Measurements from ENCODE around the gene POP4. TPM values are rescaled to one million over a fixed set of nuclear protein-coding genes. Genes with fewer than 3 reads are reported as not detected.

Gene POP4
- total and polyA plus RNA-seq, 9 of the 15 experiments (the other 6 are each of a cell fraction or from before 2014, with no cell fraction given): 42.1 to 128 (median 99.0) TPM

DNA sequence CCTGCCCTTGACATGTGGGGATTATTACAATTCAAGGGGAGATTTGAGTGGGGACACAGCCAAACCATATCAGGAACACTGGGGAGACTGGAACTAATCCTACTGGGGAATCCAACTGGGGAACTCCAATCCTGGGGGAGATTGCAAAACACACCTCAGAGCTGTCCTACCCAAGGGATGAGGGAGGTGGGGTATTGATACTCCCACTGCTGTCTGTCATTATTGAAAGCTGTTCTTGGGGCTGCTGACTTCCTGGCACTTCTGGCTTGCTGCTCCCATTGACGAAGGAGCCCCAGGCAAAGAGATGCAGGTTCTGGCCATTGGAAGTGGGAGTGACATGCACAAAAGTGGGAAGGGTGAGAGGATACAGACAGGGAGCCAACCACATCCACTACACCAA, 24.7 kb upstream of the POP4 start:
- no peaks in the 10 kb centered on the region for H4K20me1 ChIP-seq (replicated peaks; ENCODE audit: control insufficient read depth, insufficient read depth, low read length)
- H3K27ac ChIP-seq (ENCODE audit: extremely low read depth, low read depth, low read length): no peak overlapping the region
- H3K9me3 ChIP-seq (replicated peaks; ENCODE audit: control insufficient read depth, insufficient read depth, low read depth, low read length): no peaks in the 10 kb centered on the region
- no peak for DNase-seq (ENCODE audit: extremely low read depth in 1 of 4, low spot score in 3 of 4)
- TF ChIP-seq TFAM (CRISPR knock-in tag; conservative IDR thresholded peaks at IDR 0.05) (no peak), KLF16 (IDR thresholded peaks at IDR 0.05) (no peak), TOE1 (IDR thresholded peaks at IDR 0.05; ENCODE audit: borderline replicate concordance) (no peak), TOE1 (CRISPR knock-in tag; IDR thresholded peaks at IDR 0.05; ENCODE audit: borderline replicate concordance, low read depth) (no peak), TAF1 (IDR thresholded peaks at IDR 0.05; ENCODE audit: control insufficient read depth, extremely low read depth, insufficient read depth, low read length, severe bottlenecking) (no peak), TEAD1 (CRISPR knock-in tag; IDR thresholded peaks at IDR 0.05) (no peak), MTF1 (CRISPR knock-in tag; IDR thresholded peaks at IDR 0.05; ENCODE audit: borderline replicate concordance) (no peak), PRMT5 (CRISPR knock-in tag; IDR thresholded peaks at IDR 0.05) (no peak), FOXK2 (conservative IDR thresholded peaks at IDR 0.05 in 1 of 2, IDR thresholded peaks at IDR 0.05 in 1 of 2; ENCODE audit: low read depth in 2 of 2) (no peak), RBBP5 (IDR thresholded peaks at IDR 0.05; ENCODE audit: borderline replicate concordance, insufficient read depth, low read length, poor library complexity, severe bottlenecking) (no peak), ZNF778 (CRISPR knock-in tag; IDR thresholded peaks at IDR 0.05) (no peak), GTF2A2 (tag; IDR thresholded peaks at IDR 0.05) (no peak), RFX5 (IDR thresholded peaks at IDR 0.05; ENCODE audit: low read depth, low read length) (no peak)
- TF ChIP-seq, protein P1, sequence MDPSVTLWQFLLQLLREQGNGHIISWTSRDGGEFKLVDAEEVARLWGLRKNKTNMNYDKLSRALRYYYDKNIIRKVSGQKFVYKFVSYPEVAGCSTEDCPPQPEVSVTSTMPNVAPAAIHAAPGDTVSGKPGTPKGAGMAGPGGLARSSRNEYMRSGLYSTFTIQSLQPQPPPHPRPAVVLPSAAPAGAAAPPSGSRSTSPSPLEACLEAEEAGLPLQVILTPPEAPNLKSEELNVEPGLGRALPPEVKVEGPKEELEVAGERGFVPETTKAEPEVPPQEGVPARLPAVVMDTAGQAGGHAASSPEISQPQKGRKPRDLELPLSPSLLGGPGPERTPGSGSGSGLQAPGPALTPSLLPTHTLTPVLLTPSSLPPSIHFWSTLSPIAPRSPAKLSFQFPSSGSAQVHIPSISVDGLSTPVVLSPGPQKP (CRISPR knock-in tag; IDR thresholded peaks at IDR 0.05): no peak
- TF ChIP-seq, protein P2, sequence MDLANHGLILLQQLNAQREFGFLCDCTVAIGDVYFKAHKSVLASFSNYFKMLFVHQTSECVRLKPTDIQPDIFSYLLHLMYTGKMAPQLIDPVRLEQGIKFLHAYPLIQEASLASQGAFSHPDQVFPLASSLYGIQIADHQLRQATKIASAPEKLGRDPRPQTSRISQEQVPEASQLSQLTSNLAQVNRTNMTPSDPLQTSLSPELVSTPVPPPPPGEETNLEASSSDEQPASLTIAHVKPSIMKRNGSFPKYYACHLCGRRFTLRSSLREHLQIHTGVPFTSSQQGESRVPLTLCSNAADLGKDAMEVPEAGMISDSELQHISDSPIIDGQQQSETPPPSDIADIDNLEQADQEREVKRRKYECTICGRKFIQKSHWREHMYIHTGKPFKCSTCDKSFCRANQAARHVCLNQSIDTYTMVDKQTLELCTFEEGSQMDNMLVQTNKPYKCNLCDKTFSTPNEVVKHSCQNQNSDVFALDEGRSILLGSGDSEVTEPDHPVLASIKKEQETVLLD (IDR thresholded peaks at IDR 0.05): no peak
- no peak overlapping the region for H3K9ac ChIP-seq (ENCODE audit: insufficient read depth in 1 of 2, low read depth in 2 of 2, low read length in 2 of 2)
- no peaks in the 10 kb centered on the region for H3K36me3 ChIP-seq (ENCODE audit: control insufficient read depth, insufficient read depth, low read length)
- no peak for FAIRE-seq
- no peak for ATAC-seq
- H3K9me1 ChIP-seq (ENCODE audit: control insufficient read depth, insufficient read depth, low read length): no peaks in the 10 kb centered on the region
- WGBS (ENCODE audit: insufficient coverage, low coverage, missing lambda C conversion rate): 0% methylated on average over 1 of the region's 1 CpG
- no peak overlapping the region for H3K4me2 ChIP-seq (ENCODE audit: insufficient read depth, low read length)
- ChIA-PET CTCF (ENCODE audit: low intra/inter-chr PET ratio) (no interaction called here), POLR2A (no interaction called here)
- intact Hi-C loops (cut with micrococcal nuclease): no loop called here
- H3K79me2 ChIP-seq (ENCODE audit: control insufficient read depth, insufficient read depth, low read length): no peaks in the 10 kb centered on the region
- in situ Hi-C loops (cut with MboI): loop anchor here (25.0 kb wide), 1 partner anchor 844 kb away; no protein-coding TSS in a partner anchor
- H3K4me3 ChIP-seq: no peak overlapping the region
- no TSS peak for BruUV-seq (replicated peaks)
- H3K4me1 ChIP-seq (replicated peaks in 1 of 2; ENCODE audit: control insufficient read depth in 2 of 2, insufficient read depth in 2 of 2, low read length in 2 of 2): no peaks in the 10 kb centered on the region
- H2AFZ ChIP-seq (ENCODE audit: low read depth, low read length): no peak overlapping the region
- H3K27me3 ChIP-seq (ENCODE audit: control insufficient read depth in 2 of 2, insufficient read depth in 2 of 2, low read length in 2 of 2): peaks cover 0 to 23% of the 10 kb centered on the region in 2 experiments; a peak in 3 of 5 replicates

Measured in K562 (cell line).